ENCODE results near the gene TBCK. TPM values are rescaled to one million over a fixed set of nuclear protein-coding genes. Genes with fewer than 3 reads are reported as not detected.
"Not testable (repeated sequence)": the region's sequence is repeated elsewhere in the genome, so short reads cannot be mapped to it uniquely, and the experiment has no call there.

TBCK gene
- total and polyA plus RNA-seq, 3 experiments from 2014 or later, result 21.0 to 23.9 (median 21.7) TPM

DNA sequence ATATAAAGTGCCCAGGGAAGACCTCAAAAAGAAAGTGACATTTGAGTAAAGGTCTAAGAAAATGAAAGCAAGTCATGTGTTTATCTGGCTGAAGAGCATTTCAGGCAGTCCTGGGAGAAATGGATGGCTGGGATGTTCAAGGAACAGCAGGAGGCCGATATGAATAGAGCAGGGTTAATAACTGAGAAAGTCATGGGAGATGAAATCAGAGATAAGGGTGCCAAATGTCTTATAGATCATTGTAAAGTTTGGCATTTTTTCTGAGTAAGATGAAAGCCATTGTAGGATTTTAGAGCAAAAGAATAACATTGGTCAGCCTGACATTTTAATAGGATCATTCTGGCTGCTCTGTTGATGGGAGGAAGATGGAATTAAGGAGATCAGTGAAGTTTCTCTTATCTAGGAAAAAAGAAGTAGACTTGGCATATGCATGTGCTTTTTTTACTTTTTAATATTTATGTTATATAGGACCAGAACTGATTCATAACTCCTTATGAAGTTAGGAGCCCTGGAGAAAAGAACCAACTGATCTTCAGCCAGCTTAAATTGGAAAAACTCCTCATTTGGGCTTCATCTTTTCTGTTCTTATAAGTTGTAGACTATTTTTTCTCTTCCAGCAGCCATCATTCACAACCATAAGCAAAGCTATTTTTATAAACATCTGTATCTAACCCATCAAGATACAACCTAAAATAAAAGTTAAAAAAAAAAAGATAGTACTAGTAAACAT lies 18.9 kb upstream of the TBCK start:
- no peak overlapping the region for H3K27ac ChIP-seq (ENCODE audit: low read depth, low read length)
- peak overlapping the region in 3 of 8 donors; percentile 5 to 88 (median 30) for H3K27ac Mint-ChIP-seq
- H3K4me3 Mint-ChIP-seq, result no peak overlapping the region
- H3K4me1 Mint-ChIP-seq, result peaks cover 20 to 28% (median 25%) of the 10 kb centered on the region in 3 donors
- no peaks in the 10 kb centered on the region for H3K4me1 ChIP-seq (ENCODE audit: insufficient read depth, low read length)
- peaks cover 2 to 18% (median 10%) of the 10 kb centered on the region in 5 donors for H3K9me3 Mint-ChIP-seq
- no peak overlapping the region for H3K4me3 ChIP-seq (ENCODE audit: low read length)
- H3K36me3 ChIP-seq (ENCODE audit: insufficient read depth, low read length), result peaks cover 59% of the 10 kb centered on the region
- no peak for DNase-seq
- ChIA-PET POLR2A (no interaction called here), CTCF (no interaction called here)
- H3K27me3 ChIP-seq (ENCODE audit: insufficient read depth, low read length, poor library complexity, severe bottlenecking), result no peaks in the 10 kb centered on the region
- peaks cover 43 to 81% (median 54%) of the 10 kb centered on the region in 3 donors for H3K36me3 Mint-ChIP-seq
- H3K27me3 Mint-ChIP-seq, result no peaks in the 10 kb centered on the region
- no peaks in the 10 kb centered on the region for H3K9me3 ChIP-seq (ENCODE audit: low read length)

DNA sequence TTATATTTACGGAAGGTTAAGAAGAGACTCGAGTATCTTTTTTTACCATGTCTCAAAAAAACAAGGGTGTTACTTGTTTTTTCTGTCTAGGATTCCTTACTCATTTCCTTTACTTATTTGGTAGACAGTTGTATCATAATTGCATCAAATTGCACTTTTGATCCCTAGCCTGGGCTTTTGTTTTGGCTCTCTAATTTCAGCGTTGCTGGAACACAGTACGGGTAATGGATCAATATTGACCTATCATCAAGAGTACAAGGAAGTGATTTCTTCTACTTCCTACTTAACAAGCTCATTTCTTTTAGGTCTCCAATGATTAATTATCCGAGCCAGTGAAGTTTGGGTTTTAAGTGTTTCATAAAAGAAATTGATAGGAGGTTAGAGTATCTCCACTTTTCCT lies 17.2 kb upstream of the TBCK start:
- Mint-ChIP-seq H3K27ac (no peak overlapping the region), H3K27me3 (no peaks in the 10 kb centered on the region), H3K4me1 (peaks cover 13 to 22% (median 18%) of the 10 kb centered on the region in 3 donors), H3K9me3 (peaks cover 2 to 12% (median 7%) of the 10 kb centered on the region in 5 donors), H3K4me3 (no peak overlapping the region), H3K36me3 (peaks cover 27 to 79% (median 50%) of the 10 kb centered on the region in 3 donors)
- POLR2A ChIA-PET, result no interaction called here
- peaks cover 58% of the 10 kb centered on the region for H3K36me3 ChIP-seq (ENCODE audit: insufficient read depth, low read length)
- H3K4me1 ChIP-seq (ENCODE audit: insufficient read depth, low read length), result no peaks in the 10 kb centered on the region
- CTCF ChIA-PET, result no interaction called here
- no peak overlapping the region for H3K4me3 ChIP-seq (ENCODE audit: low read length)
- DNase-seq, result no peak
- H3K9me3 ChIP-seq (ENCODE audit: low read length), result no peaks in the 10 kb centered on the region
- no peaks in the 10 kb centered on the region for H3K27me3 ChIP-seq (ENCODE audit: insufficient read depth, low read length, poor library complexity, severe bottlenecking)
- H3K27ac ChIP-seq (ENCODE audit: low read depth, low read length), result no peak overlapping the region

DNA sequence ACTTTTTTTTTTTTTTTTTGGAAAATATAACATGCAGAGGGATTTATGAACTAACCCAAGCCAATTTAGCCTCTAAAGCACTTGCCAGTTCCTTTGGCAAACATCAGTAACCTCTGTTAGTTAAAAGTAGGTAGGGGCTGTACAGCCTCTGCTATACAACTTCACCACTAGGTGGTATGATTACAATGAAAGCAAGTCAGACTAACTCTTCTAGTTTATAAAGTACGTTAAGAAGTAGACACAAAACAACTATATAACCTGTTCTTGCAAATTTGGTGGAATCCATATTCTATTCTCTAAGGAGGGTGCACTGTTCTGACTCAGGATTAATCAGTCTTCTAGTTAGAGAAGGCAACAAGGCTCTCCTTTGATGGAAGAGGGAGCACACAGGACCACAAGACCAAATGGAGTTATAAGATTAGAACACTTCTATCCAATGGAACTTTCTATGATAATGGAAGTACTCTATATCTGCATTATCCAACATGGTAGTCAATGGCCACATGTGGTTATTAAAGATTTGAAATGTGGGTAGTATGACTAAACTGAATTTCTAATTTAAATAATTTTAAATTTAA lies 13.1 kb upstream of the TBCK start:
- CTCF ChIA-PET, result interaction anchor here (0.9 to 1.7 kb wide), 3 partner anchors 13 to 19 kb away, joined by 3 to 4 read pairs (median 4); partner anchors contain the start of gene TBCK
- no peaks in the 10 kb centered on the region for H3K9me3 Mint-ChIP-seq
- no peak overlapping the region for H3K4me3 Mint-ChIP-seq
- Histone ChIP-seq H3K36me3 (ENCODE audit: insufficient read depth, low read length) (peaks cover 44% of the 10 kb centered on the region), H3K9me3 (ENCODE audit: low read length) (no peaks in the 10 kb centered on the region), H3K27ac (ENCODE audit: low read depth, low read length) (no peak overlapping the region), H3K4me3 (ENCODE audit: low read length) (no peak overlapping the region), H3K4me1 (ENCODE audit: insufficient read depth, low read length) (no peaks in the 10 kb centered on the region), H3K27me3 (ENCODE audit: insufficient read depth, low read length, poor library complexity, severe bottlenecking) (no peaks in the 10 kb centered on the region)
- H3K27me3 Mint-ChIP-seq, result no peaks in the 10 kb centered on the region
- peaks cover 6 to 22% (median 13%) of the 10 kb centered on the region in 3 donors for H3K4me1 Mint-ChIP-seq
- peak in 1 of 5 donors; percentile 10 for DNase-seq
- POLR2A ChIA-PET, result interaction anchor here (0.7 kb wide), 1 partner anchor 14 kb away, joined by 5 read pairs; no protein-coding TSS in a partner anchor
- H3K36me3 Mint-ChIP-seq, result peaks cover 8 to 74% (median 35%) of the 10 kb centered on the region in 3 donors
- peak overlapping the region in 3 of 8 donors; percentile 19 to 76 (median 27) for H3K27ac Mint-ChIP-seq

DNA sequence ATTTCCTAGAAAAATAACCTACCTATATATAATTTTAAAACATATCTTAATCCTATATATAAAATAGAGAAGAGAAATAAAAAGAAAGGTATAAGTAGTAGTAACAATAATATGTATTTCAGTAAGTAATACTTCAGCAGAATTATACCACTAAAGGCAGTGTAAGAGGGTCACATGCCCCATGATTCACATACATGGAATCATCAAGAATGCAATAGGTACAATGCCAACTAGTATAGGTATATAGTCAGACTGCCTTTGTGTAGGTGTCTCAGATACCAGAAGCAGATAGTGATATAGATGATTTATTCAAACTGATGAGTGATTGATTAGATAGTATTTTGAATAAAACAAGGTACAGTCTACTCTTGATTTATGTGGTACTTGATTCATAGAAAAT lies 9.8 kb upstream of the TBCK start:
- Histone ChIP-seq H3K9me3 (ENCODE audit: low read length) (no peaks in the 10 kb centered on the region), H3K4me1 (ENCODE audit: insufficient read depth, low read length) (peaks cover 4% of the 10 kb centered on the region), H3K36me3 (ENCODE audit: insufficient read depth, low read length) (peaks cover 24% of the 10 kb centered on the region), H3K4me3 (ENCODE audit: low read length) (no peak overlapping the region), H3K27me3 (ENCODE audit: insufficient read depth, low read length, poor library complexity, severe bottlenecking) (no peaks in the 10 kb centered on the region), H3K27ac (ENCODE audit: low read depth, low read length) (no peak overlapping the region)
- POLR2A ChIA-PET, result no interaction called here
- no peak overlapping the region for H3K4me3 Mint-ChIP-seq
- no peak for DNase-seq
- CTCF ChIA-PET, result no interaction called here
- H3K4me1 Mint-ChIP-seq, result peaks cover 7 to 42% (median 34%) of the 10 kb centered on the region in 3 donors
- H3K36me3 Mint-ChIP-seq, result peaks cover 3 to 55% (median 24%) of the 10 kb centered on the region in 3 donors
- no peak overlapping the region for H3K27ac Mint-ChIP-seq
- H3K27me3 Mint-ChIP-seq, result no peaks in the 10 kb centered on the region
- H3K9me3 Mint-ChIP-seq, result no peaks in the 10 kb centered on the region

DNA sequence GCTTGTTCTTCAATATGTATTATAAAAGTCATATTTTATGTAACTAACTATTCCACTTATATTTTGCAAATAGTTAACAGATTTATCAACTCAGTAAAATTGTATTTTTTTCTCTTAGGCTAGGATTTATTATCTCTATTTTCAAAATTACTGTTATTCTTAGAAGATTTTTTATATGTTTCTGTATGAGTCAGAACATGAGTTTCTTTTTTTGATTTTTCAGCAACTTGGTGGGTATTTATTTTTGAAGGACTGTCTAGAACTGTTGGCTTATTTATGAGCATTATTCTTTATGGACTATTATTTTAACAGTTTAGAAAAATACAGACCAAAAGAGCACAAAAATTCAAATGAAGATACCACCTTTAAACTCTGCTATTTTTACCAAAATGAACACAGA lies 7.1 kb upstream of the TBCK start:
- CTCF ChIA-PET, result no interaction called here
- Mint-ChIP-seq H3K27me3 (no peaks in the 10 kb centered on the region), H3K9me3 (no peaks in the 10 kb centered on the region), H3K36me3 (peaks cover 7 to 49% (median 15%) of the 10 kb centered on the region in 3 donors), H3K4me3 (peak overlapping the region in 1 of 7 donors; percentile 9), H3K27ac (peak overlapping the region in 1 of 8 donors; percentile 41), H3K4me1 (peaks cover 21 to 31% (median 24%) of the 10 kb centered on the region in 3 donors)
- Histone ChIP-seq H3K4me1 (ENCODE audit: insufficient read depth, low read length) (peaks cover 9% of the 10 kb centered on the region), H3K27ac (ENCODE audit: low read depth, low read length) (no peak overlapping the region), H3K9me3 (ENCODE audit: low read length) (no peaks in the 10 kb centered on the region), H3K27me3 (ENCODE audit: insufficient read depth, low read length, poor library complexity, severe bottlenecking) (no peaks in the 10 kb centered on the region), H3K4me3 (ENCODE audit: low read length) (no peak overlapping the region), H3K36me3 (ENCODE audit: insufficient read depth, low read length) (peaks cover 9% of the 10 kb centered on the region)
- POLR2A ChIA-PET, result no interaction called here
- no peak for DNase-seq

DNA sequence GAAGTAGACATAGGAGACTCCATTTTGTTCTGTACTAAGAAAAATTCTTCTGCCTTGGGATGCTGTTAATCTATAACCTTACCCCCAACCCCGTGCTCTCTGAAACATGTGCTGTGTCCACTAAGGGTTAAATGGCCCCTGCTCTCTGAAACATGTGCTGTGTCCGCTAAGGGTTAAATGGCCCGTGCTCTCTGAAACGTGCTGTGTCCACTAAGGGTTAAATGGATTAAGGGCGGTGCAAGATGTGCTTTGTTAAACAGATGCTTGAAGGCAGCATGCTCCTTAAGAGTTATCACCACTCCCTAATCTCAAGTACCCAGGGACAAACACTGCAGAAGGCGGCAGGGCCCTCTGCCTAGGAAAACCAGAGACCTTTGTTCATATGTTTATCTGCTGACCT lies 5.8 kb upstream of the TBCK start:
- H3K36me3 Mint-ChIP-seq, result peaks cover 7 to 36% (median 9%) of the 10 kb centered on the region in 3 donors

DNA sequence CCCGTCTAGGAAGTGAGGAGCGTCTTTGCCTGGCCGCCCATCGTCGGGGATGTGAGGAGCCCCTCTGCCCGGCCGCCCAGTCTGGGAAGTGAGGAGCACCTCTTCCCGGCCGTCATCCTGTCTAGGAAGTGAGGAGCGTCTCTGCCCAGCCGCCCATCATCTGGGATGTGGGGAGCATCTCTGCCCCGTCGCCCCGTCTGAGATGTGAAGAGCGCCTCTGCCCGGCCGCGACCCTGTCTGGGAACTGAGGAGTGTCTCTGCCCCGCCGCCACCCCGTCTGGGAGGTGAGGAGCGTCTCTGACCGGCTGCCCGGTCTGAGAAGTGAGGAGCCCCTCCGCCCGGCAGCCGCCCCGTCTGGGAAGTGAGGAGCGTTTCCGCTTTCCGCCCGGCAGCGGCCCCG lies 5.2 kb upstream of the TBCK start:
- H3K9me3 Mint-ChIP-seq; H3K4me3 ChIP-seq (ENCODE audit: low read length); H3K4me3 Mint-ChIP-seq; H3K27ac Mint-ChIP-seq; H3K27me3 ChIP-seq (ENCODE audit: insufficient read depth, low read length, poor library complexity, severe bottlenecking); H3K36me3 ChIP-seq (ENCODE audit: insufficient read depth, low read length); H3K27me3 Mint-ChIP-seq; H3K9me3 ChIP-seq (ENCODE audit: low read length); H3K27ac ChIP-seq (ENCODE audit: low read depth, low read length); DNase-seq; CTCF ChIA-PET; POLR2A ChIA-PET: not testable (repeated sequence)
- H3K36me3 Mint-ChIP-seq, result peaks cover 7 to 31% (median 9%) of the 10 kb centered on the region in 3 donors
- H3K4me1 Mint-ChIP-seq, result peaks cover 22 to 31% (median 24%) of the 10 kb centered on the region in 3 donors
- peaks cover 21% of the 10 kb centered on the region for H3K4me1 ChIP-seq (ENCODE audit: insufficient read depth, low read length)

More for the DNA sequence above, 5.8 kb upstream of the TBCK start:
- CTCF ChIA-PET; H3K27ac ChIP-seq (ENCODE audit: low read depth, low read length); POLR2A ChIA-PET; H3K27me3 Mint-ChIP-seq; H3K4me3 Mint-ChIP-seq; H3K4me3 ChIP-seq (ENCODE audit: low read length); H3K27me3 ChIP-seq (ENCODE audit: insufficient read depth, low read length, poor library complexity, severe bottlenecking); H3K9me3 Mint-ChIP-seq; H3K36me3 ChIP-seq (ENCODE audit: insufficient read depth, low read length); DNase-seq; H3K9me3 ChIP-seq (ENCODE audit: low read length): not testable (repeated sequence)
- peaks cover 22 to 31% (median 24%) of the 10 kb centered on the region in 3 donors for H3K4me1 Mint-ChIP-seq
- H3K4me1 ChIP-seq (ENCODE audit: insufficient read depth, low read length), result peaks cover 21% of the 10 kb centered on the region
- peak overlapping the region in 1 of 8 donors; percentile 26 for H3K27ac Mint-ChIP-seq

DNA sequence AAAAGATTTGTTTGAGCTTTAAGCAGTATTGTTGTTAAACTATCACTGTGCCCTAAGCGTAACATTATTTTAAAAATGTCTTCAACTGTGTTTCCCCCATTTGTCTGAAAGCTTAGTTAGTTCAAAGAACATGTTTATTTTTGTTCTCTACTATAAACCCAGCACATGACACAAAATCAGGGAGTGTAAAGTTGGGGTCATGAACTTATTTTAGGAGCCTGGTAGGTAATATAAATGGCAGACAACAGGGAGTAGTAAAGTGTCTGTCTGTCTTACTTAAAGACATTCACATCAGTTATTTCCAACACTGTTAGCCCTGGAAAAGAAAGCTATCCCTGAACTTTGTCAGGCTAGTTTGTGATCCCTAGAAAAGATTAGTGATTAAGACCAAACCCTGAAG lies 4.2 kb upstream of the TBCK start:
- peaks cover 21% of the 10 kb centered on the region for H3K4me1 ChIP-seq (ENCODE audit: insufficient read depth, low read length)
- H3K4me3 ChIP-seq (ENCODE audit: low read length), result no peak overlapping the region
- no peak overlapping the region for H3K27ac ChIP-seq (ENCODE audit: low read depth, low read length)
- no peak for DNase-seq
- H3K27me3 ChIP-seq (ENCODE audit: insufficient read depth, low read length, poor library complexity, severe bottlenecking), result no peaks in the 10 kb centered on the region
- Mint-ChIP-seq H3K36me3 (peaks cover 7 to 26% (median 9%) of the 10 kb centered on the region in 3 donors), H3K27ac (no peak overlapping the region), H3K4me3 (no peak overlapping the region), H3K27me3 (no peaks in the 10 kb centered on the region), H3K9me3 (no peaks in the 10 kb centered on the region), H3K4me1 (peaks cover 22 to 34% (median 28%) of the 10 kb centered on the region in 3 donors)
- no peaks in the 10 kb centered on the region for H3K9me3 ChIP-seq (ENCODE audit: low read length)
- ChIA-PET POLR2A (no interaction called here), CTCF (no interaction called here)
- no peaks in the 10 kb centered on the region for H3K36me3 ChIP-seq (ENCODE audit: insufficient read depth, low read length)
